C4-2B (cell line): ENCODE data around the gene P3H3.

Experiments used
- CTCF ChIP-seq: fragments of 450-650 bp; conservative IDR thresholded peaks from 2 replicates; pipeline ENCODE4 v1.5.1; 2017; ENCODE audit warnings: mild to moderate bottlenecking
- ZFX ChIP-seq: fragments of 450-650 bp; IDR thresholded peaks from 2 replicates; pipeline ENCODE4 v1.6.1; 2017

GRCh38 chr12:6813363-6813762 is 14.8 kb upstream of the P3H3 start:
- no peak for TF ChIP-seq CTCF
- no peak for TF ChIP-seq ZFX
